ENCODE data around the gene OSTF1. TPM values are rescaled to one million over a fixed set of nuclear protein-coding genes. Genes with fewer than 3 reads are reported as not detected.

OSTF1 gene
- total and polyA plus RNA-seq, 2 experiments from 2014 or later: 15.6 to 24.0 TPM

DNA sequence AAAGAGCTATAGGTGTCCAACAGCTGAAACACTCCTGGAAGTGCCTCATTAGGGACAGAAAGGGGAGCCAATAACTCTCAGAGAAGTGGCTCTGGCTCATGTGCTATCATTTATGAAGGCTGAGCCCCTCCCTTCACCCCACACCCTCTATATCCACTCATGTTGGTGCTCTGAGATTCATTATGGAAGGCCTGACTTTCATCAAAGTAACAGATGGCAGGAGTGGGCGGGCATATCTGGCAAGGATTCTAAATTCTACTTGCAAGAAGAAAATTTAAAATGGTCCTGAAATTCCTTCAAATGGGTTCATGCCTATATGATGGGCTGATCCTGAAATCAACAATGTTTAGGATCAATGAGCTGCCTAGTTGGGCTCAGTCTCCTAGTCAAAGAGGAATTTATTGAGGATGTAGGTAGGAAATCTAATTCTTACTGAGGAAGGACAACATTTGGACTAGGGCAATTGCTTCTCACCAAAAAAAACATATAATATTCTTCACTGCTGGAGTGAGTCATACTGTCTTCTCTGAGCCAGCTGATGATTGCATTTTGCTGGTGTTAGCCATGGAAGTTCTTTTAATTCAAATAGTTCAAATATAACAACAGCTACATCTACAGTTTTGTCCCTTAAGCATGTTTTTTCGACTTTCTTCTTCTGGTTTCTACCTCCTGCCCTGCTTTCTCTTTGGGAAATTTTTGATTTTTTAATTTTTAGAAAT lies 23.8 kb upstream of the OSTF1 start:
- no peak overlapping the region for H3K4me3 Mint-ChIP-seq
- Histone ChIP-seq H3K36me3 (ENCODE audit: insufficient read depth) (no peaks in the 10 kb centered on the region), H3K9me2 (ENCODE audit: insufficient read depth) (no peaks in the 10 kb centered on the region), H3K27ac (ENCODE audit: low read depth) (no peak overlapping the region), H4K20me1 (replicated peaks; ENCODE audit: insufficient read depth) (no peaks in the 10 kb centered on the region), H3K27me3 (ENCODE audit: insufficient read depth) (no peaks in the 10 kb centered on the region), H3F3A (replicated peaks; ENCODE audit: low read depth) (no peaks in the 10 kb centered on the region), H3K4me2 (no peak overlapping the region), H3K4me1 (ENCODE audit: insufficient read depth) (0 out of 2 replicates have a peak, but pooled peaks cover 3% of the 10 kb centered on the region), H3K79me2 (replicated peaks; ENCODE audit: insufficient read depth) (no peaks in the 10 kb centered on the region), H2AFZ (no peak overlapping the region), H3K4me3 (no peak overlapping the region)
- H3K9me3 Mint-ChIP-seq: 0 out of 3 replicates have a peak, but pooled peaks cover 4% of the 10 kb centered on the region
- ATAC-seq (no peak), DNase-seq (ENCODE audit: low spot score) (no peak)
- peaks cover 3% of the 10 kb centered on the region; the same call in 1 of the 3 replicates for H3K36me3 Mint-ChIP-seq (ENCODE audit: low read depth)
- TF ChIP-seq ZNF114 (CRISPR knock-in tag; IDR thresholded peaks at IDR 0.05) (no peak), JUNB (IDR thresholded peaks at IDR 0.05; ENCODE audit: unreplicated experiment) (no peak), EZH2 (IDR thresholded peaks at IDR 0.05; ENCODE audit: low read depth, unreplicated experiment) (no peak), STAT1 (IDR thresholded peaks at IDR 0.05; ENCODE audit: unreplicated experiment) (no peak), ETS1 (IDR thresholded peaks at IDR 0.05) (no peak), POLR2AphosphoS5 (IDR thresholded peaks at IDR 0.05; ENCODE audit: low read depth) (no peak), EZH2phosphoT487 (IDR thresholded peaks at IDR 0.05; ENCODE audit: unreplicated experiment) (no peak), REST (IDR thresholded peaks at IDR 0.05; ENCODE audit: unreplicated experiment) (no peak), CREB1 (CRISPR knock-in tag; IDR thresholded peaks at IDR 0.05; ENCODE audit: low read depth) (no peak), ZNF331 (CRISPR knock-in tag; IDR thresholded peaks at IDR 0.05; ENCODE audit: low read depth) (no peak), NANOG (IDR thresholded peaks at IDR 0.05; ENCODE audit: borderline replicate concordance) (no peak)
- TF ChIP-seq, protein P1, sequence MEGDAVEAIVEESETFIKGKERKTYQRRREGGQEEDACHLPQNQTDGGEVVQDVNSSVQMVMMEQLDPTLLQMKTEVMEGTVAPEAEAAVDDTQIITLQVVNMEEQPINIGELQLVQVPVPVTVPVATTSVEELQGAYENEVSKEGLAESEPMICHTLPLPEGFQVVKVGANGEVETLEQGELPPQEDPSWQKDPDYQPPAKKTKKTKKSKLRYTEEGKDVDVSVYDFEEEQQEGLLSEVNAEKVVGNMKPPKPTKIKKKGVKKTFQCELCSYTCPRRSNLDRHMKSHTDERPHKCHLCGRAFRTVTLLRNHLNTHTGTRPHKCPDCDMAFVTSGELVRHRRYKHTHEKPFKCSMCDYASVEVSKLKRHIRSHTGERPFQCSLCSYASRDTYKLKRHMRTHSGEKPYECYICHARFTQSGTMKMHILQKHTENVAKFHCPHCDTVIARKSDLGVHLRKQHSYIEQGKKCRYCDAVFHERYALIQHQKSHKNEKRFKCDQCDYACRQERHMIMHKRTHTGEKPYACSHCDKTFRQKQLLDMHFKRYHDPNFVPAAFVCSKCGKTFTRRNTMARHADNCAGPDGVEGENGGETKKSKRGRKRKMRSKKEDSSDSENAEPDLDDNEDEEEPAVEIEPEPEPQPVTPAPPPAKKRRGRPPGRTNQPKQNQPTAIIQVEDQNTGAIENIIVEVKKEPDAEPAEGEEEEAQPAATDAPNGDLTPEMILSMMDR (conservative IDR thresholded peaks at IDR 0.05; ENCODE audit: low read depth in 2 of 2): no peak
- TF ChIP-seq, protein P2, sequence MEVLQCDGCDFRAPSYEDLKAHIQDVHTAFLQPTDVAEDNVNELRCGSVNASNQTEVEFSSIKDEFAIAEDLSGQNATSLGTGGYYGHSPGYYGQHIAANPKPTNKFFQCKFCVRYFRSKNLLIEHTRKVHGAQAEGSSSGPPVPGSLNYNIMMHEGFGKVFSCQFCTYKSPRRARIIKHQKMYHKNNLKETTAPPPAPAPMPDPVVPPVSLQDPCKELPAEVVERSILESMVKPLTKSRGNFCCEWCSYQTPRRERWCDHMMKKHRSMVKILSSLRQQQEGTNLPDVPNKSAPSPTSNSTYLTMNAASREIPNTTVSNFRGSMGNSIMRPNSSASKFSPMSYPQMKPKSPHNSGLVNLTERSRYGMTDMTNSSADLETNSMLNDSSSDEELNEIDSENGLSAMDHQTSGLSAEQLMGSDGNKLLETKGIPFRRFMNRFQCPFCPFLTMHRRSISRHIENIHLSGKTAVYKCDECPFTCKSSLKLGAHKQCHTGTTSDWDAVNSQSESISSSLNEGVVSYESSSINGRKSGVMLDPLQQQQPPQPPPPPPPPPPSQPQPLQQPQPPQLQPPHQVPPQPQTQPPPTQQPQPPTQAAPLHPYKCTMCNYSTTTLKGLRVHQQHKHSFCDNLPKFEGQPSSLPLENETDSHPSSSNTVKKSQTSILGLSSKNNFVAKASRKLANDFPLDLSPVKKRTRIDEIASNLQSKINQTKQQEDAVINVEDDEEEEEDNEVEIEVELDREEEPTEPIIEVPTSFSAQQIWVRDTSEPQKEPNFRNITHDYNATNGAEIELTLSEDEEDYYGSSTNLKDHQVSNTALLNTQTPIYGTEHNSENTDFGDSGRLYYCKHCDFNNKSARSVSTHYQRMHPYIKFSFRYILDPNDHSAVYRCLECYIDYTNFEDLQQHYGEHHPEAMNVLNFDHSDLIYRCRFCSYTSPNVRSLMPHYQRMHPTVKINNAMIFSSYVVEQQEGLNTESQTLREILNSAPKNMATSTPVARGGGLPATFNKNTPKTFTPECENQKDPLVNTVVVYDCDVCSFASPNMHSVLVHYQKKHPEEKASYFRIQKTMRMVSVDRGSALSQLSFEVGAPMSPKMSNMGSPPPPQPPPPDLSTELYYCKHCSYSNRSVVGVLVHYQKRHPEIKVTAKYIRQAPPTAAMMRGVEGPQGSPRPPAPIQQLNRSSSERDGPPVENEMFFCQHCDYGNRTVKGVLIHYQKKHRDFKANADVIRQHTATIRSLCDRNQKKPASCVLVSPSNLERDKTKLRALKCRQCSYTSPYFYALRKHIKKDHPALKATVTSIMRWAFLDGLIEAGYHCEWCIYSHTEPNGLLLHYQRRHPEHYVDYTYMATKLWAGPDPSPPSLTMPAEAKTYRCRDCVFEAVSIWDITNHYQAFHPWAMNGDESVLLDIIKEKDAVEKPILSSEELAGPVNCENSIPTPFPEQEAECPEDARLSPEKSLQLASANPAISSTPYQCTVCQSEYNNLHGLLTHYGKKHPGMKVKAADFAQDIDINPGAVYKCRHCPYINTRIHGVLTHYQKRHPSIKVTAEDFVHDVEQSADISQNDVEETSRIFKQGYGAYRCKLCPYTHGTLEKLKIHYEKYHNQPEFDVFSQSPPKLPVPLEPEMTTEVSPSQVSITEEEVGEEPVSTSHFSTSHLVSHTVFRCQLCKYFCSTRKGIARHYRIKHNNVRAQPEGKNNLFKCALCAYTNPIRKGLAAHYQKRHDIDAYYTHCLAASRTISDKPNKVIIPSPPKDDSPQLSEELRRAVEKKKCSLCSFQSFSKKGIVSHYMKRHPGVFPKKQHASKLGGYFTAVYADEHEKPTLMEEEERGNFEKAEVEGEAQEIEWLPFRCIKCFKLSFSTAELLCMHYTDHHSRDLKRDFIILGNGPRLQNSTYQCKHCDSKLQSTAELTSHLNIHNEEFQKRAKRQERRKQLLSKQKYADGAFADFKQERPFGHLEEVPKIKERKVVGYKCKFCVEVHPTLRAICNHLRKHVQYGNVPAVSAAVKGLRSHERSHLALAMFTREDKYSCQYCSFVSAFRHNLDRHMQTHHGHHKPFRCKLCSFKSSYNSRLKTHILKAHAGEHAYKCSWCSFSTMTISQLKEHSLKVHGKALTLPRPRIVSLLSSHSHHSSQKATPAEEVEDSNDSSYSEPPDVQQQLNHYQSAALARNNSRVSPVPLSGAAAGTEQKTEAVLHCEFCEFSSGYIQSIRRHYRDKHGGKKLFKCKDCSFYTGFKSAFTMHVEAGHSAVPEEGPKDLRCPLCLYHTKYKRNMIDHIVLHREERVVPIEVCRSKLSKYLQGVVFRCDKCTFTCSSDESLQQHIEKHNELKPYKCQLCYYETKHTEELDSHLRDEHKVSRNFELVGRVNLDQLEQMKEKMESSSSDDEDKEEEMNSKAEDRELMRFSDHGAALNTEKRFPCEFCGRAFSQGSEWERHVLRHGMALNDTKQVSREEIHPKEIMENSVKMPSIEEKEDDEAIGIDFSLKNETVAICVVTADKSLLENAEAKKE (CRISPR knock-in tag; IDR thresholded peaks at IDR 0.05): no peak
- H3K27ac Mint-ChIP-seq: no peak overlapping the region
- peaks cover 1% of the 10 kb centered on the region for H3K27me3 Mint-ChIP-seq (ENCODE audit: insufficient read depth, low read depth, poor library complexity)
- peaks cover 11% of the 10 kb centered on the region for H3K4me1 Mint-ChIP-seq
